Stimulated activated CD4-positive, alpha-beta T cell treated with anti-CD3 and anti-CD28 coated beads, Interleukin-15, amount 100 ng/mL, for 48 hours (primary cell): Measurements from ENCODE around the gene GPR161.
A peak's percentile ranks its signal among the peaks of the same experiment; 100 is the strongest.
"Not testable (repeated sequence)": the region's sequence is repeated elsewhere in the genome, so short reads cannot be mapped to it uniquely, and the experiment has no call there.

ENCODE experiments used
- DNase-seq, 2 donors: peaks; one replicate each; pipeline ENCODE4 v3.0.0-alpha.2; 2020; ENCODE audit warnings: low read depth in 2 of 2

Gene GPR161

GRCh38 chr1:168086438-168086837 lies 50.3 kb downstream of the GPR161 start:
- no peak for DNase-seq

GRCh38 chr1:168085401-168085872 lies 51.3 kb downstream of the GPR161 start:
- no peak for DNase-seq

GRCh38 chr1:168084396-168085231 lies 52.1 kb downstream of the GPR161 start:
- DNase-seq: peak; percentile 30 to 62

GRCh38 chr1:168083456-168084325 lies 53.0 kb downstream of the GPR161 start:
- no peak for DNase-seq

GRCh38 chr1:168082008-168082876 lies 54.5 kb downstream of the GPR161 start:
- peak; percentile 52 to 63 for DNase-seq

- no peak for DNase-seq
Measured at GRCh38 chr1:168081373-168082007, 55.2 kb downstream of the GPR161 start.

GRCh38 chr1:168079761-168080160 lies 57.0 kb downstream of the GPR161 start:
- DNase-seq: no peak

- no peak for DNase-seq
Measured at GRCh38 chr1:168069384-168069783, 67.3 kb downstream of the GPR161 start.

GRCh38 chr1:168065506-168065905 lies 71.2 kb downstream of the GPR161 start:
- DNase-seq: no peak

- DNase-seq: no peak
Measured at GRCh38 chr1:168064216-168064615, 72.5 kb downstream of the GPR161 start.

- no peak for DNase-seq
Measured at GRCh38 chr1:168057921-168058320, 78.8 kb downstream of the GPR161 start.

GRCh38 chr1:168057355-168057754 lies 79.4 kb downstream of the GPR161 start:
- DNase-seq: no peak

- DNase-seq: not testable (repeated sequence)
Measured at GRCh38 chr1:168056152-168056551, 80.6 kb downstream of the GPR161 start.

GRCh38 chr1:168054117-168054516 lies 82.6 kb downstream of the GPR161 start:
- no peak for DNase-seq

GRCh38 chr1:168053681-168054080 lies 83.0 kb downstream of the GPR161 start:
- DNase-seq: no peak

GRCh38 chr1:168050880-168051279 lies 85.8 kb downstream of the GPR161 start:
- DNase-seq: no peak

- DNase-seq: no peak
Measured at GRCh38 chr1:168050307-168050706, 86.4 kb downstream of the GPR161 start.

- DNase-seq: no peak
Measured at GRCh38 chr1:168045311-168045710, 91.4 kb downstream of the GPR161 start.

- DNase-seq: no peak
Measured at GRCh38 chr1:168042362-168042761, 94.4 kb downstream of the GPR161 start.

- DNase-seq: no peak
Measured at GRCh38 chr1:168035345-168035744, 101.4 kb downstream of the GPR161 start.

GRCh38 chr1:168032029-168032428 lies 104.7 kb downstream of the GPR161 start:
- DNase-seq: no peak
